Measurements from ENCODE around the gene C14orf119.

C14orf119 gene, protein sequence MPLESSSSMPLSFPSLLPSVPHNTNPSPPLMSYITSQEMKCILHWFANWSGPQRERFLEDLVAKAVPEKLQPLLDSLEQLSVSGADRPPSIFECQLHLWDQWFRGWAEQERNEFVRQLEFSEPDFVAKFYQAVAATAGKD

DNA sequence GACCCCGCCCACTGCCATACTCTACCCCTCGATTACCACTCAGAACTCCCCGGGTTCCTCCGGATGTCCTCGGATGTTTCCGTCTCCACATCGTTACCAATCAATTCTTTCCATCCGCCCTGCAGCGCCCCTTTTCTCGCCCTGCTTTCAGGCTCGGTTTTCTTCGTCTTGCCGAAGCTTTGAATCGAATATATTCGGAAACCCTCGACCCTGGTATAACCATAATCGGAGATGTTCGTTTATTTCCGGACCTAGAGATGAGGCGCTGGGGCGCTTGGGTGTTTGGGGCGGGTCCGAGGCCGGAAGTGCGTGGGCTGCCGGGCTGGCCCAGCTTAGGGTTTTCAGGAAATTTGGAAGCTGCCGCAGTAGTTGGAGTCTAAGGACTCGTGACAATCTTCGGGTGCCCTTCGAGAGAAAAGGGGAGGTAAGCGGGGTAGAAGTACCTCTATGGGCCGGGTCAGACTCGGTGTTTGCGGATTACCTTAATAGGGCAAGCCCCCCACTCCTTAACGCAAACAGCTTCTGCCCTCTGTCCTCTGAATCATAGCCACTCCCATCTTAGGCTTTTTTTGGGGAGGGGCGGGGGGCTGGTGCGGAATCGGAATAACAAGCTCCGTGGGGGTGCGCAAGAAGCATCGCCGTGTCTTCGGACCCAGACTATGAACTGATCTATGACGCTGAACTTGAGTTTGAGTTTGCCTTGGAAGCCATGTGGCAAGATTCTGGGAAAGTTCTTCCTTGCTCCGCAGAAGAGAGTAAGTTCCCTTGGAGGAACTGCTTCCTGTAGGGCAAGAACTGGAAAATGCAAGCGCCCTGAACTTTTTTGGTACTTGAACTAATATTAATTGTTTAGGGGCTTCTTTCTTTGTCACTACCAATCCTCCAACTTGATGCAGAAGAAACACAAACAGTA lies at the start of gene C14orf119:
TSS of gene C14orf119 (plus strand) at position 310 of the 913 bp plus-strand sequence. CDS start 2,154 bp downstream, outside the sequence.
- no peak for DNase-seq

DNA sequence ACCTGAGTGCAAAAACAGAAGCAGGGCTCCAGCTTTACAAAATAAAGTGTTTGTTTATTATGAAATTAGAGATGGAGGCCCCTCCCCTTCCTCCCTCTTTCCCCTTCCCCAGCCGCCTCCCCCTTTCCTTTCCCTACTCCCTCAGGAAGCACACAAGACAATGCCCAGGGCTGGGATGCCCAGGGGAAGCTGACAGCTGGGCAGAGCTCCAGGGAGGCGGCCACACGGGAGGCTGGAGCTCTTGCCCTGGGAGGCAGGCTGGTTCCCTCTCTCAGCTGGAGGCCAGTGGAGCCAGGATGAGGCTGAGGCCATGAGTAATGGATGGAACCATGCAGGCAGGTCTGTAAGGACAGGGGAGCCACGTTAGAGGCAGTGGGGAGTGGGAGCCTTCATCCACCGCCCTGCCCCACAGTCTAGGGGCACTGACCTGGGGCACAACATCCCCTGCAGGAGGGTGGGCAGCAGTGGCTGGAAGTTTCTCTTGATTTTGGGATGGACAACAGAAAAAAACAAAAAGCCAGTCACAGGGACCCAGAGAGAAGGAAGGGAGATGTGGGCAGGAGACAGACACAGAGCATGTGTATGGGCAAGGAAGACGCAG lies 48.2 kb upstream of the C14orf119 start:
- DNase-seq = no peak

DNA sequence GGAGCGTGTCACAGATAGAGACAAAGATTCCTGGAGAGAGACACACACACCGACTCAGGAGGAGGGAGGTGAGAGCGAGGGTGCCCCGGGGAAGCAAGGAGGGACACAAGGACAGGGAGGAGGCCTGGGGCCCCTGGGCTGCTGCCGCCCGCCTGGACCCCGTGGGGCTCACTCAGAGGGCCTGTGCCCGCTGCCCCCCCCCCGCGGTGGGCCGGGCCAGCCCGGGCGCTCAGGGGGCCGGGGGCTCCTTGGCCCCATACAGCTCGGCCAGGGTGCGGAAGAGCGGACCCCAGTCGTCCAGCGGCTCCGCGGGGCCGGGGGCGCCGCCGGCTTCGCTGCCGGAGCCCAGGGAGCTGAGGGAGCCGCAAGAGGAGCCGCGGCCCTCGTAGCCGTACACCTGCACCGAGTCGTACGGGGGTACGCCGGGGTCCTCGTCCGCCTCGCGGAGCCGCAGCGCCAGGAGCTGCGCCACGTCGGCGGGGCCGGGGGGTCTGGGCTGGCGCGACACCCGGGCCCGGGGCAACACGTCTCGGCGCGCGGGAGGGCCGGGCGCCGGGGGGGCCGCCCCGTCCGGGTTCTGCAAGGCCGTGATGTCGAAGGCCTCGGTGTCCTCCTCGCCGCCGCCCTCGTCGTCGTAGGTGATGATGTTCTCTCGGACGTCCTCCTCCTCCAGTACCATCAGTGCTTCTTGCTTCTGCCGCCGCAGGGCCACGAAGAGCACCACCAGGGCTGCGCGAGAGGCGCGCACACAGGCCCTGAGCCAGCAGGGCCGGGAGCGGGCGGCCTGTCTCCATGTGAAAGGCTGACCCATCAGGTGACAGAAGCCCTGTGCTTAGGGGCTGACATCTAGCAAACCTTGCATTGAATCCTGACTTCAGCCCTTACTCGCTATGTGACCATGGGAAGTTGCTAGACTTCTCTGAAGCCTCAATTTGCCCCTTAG lies 47.3 kb upstream of the C14orf119 start:
- no peak for DNase-seq

DNA sequence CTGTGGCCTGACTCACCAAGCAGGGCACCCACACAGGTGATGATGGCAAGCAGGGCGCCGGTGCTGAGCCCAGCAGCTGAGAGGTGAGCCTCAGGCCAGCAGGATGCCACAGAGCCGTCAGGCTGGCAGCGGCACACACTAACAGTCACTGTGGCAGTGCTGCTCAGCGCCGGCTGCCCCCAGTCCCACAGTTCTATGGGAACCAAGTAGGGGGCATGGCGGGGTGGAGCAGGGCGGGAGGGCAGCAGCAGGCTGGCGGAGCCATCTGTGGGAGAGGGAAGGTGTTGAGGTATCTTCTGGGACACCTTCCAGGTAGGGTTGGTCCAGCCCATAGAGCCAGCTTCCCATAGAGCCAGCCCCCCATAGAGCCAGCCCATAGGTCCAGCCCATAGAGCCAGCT lies 46.3 kb upstream of the C14orf119 start:
- DNase-seq = no peak

DNA sequence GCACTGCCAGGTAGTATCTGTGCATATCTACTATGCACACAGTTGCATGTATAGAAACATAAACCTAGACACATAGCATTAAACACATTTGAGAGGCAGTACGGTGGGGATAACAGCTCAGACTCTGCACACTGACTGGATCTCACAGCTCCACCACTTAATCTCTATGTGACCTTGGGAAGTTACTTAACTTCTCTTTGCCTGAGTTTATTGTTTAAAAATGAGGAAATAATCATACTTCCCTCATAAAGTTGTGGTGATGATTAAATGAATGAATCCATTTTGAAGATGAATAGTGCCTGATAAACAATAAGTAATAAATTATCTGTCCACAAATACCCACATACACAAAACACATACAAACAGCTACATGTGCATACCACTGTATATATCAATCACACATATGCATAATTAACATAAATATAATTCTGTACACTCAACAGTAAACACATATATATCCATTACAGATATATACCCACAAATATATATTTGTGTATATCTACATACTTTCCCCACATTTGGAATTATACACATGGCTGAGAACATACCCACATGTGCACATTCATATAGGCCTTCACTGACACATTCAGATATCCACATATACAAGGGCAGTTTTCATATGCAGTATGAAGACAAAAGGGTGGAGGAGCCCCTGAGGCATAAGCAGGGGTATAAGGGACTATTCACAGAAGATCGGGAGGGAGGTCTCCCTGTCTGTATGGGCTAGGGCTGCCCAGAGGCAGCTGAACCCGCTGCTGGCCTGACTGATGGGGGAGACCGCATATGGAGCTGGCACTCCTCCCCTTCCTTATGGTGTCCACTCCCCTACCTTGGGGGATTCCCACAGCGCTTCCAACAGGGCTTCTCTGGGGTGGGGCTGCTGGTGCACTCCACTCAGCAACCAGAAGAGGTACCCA lies 43.9 kb upstream of the C14orf119 start:
- DNase-seq = no peak

DNA sequence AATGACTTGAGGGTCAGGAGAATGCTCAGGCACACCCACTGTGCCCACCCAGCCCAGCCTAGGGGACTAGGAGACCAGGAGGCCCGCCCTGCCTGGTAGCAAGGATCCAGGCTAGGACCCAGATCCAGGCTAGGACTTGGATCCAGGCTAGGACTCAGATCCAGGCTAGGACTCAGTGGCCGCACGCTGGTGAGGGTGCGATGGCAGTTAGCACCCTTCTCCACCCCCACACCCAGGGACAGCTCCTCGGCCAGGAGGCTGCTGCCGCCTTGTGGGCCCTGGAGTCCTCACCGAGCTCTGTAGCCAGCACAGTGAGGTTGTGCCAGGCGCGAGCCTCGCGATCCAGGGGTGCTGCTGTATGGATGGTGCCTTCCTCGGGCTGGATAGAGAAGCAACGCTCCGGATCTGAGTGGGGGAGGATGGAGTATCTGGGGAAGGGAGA lies 43.1 kb upstream of the C14orf119 start:
- DNase-seq = no peak

DNA sequence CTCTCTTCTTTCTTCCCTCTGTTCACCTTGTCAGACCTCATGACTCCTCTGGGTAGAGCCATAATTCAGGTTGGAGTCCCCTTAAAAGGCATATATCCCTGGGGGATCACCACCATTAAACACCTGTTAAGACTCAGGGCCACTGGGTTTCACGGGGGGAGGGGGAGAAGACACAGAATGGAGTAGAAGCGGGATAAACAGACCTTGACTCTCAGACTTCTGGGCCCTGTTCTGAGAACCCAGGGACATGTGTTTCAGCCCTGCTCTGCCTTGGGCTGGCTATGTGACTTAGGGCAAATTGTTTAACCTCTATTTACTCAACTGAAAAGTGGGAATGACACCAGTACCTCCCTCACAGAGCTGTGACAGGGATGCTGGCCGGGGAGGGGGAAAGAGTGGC lies 42.6 kb upstream of the C14orf119 start:
- DNase-seq = no peak

DNA sequence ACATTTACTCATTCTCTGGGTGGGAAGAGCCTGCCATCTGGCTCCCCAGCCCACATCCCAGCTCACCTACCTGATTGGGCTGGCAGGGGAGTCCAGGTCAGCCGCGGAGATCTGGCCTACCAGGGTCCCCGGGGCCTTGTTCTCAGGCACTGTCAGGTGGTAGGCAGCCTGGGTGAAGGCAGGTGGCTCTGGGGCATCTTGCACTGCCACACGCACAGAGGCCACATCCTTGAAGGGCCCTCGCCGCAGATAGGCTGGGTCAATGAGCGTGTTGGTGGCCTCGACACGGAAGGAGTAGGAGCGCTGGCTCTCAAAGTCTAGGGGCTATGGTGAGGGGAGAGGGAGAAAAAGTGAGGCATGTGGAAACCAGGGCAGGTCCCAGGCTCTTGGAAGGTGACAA lies 41.9 kb upstream of the C14orf119 start:
- DNase-seq = no peak

DNA sequence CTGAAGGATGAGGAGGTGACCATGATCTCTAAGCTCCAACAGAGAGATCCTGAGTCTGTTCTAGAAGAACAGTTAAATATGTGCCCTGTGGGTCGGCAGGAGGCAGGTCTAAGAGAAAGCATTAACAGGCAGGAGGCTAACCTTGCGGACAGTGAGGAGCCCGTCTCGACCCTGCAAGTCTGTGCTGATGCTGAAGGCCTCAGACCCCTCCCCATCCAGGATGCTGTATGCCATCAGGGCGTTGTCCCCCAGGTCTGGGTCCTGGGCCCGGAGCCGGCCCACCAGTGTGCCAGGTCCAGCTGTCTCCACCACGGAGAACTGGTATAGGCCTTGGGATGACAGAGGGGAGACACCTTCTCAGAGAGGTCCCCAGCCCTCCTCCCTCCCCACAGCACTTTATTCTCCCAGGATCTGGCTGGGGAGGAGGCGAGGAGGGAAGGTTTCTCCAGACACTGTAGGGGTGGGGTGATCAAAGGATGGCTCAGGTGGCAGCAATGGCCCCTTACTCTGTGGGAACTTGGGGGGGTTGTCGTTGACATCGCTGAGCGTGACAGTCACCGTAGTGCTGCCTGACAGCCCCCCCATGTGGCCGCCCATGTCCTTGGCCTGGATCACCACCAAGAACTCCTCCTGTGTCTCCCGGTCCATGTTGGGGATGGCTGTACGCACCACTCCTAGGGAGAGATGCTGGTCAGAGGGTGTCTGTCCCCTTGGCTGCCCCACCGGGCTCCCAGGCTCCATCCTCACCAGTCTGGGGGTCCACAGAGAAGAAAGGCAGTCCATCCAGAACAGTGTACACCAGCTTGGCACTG lies 41.1 kb upstream of the C14orf119 start:
- no peak for DNase-seq

DNA sequence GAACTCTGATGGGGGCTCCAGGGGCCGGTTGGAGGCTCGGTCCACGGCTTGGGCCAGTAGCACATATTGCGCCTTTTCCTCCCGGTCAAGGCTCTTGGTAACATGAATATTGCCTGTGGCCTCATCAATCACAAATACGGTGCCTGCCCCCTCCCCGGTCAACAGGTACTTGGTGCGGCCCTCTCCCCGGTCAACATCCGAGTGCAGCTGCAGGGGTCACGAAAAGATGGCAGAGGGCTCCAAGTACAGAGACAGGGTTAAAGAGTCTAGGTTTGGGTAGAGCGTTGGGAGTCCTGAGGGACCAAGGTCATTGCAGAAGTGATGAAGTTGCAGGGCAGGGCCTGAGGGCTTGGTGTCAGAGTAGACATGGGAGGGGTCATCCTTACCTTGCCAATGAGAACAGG lies 40.2 kb upstream of the C14orf119 start:
- DNase-seq = no peak

DNA sequence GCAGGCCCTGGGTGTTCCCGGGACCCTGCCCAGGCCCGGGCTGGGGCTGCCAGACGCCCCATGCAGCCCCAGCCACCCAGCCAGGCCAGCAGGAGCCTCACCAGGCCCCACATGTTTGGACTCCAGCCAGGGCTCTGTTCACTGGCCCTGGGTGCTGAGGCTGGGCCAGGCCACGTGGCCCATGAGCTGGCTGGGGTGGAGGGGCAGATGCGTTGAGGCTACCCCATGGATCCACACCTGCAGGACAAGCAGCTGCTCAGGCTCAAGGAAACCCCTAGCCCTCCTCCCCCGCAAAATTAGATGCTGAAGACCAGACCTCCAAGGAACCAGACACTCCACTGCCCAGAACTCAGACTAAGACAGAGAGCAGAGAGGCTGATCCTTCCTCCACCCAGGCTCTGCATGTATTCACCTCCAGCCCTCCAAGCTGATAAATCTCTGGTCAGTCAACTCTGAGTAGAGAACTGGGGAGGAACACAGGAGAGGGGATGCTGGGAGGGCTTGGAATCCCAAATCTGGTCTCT lies 39.6 kb upstream of the C14orf119 start:
- no peak for DNase-seq

DNA sequence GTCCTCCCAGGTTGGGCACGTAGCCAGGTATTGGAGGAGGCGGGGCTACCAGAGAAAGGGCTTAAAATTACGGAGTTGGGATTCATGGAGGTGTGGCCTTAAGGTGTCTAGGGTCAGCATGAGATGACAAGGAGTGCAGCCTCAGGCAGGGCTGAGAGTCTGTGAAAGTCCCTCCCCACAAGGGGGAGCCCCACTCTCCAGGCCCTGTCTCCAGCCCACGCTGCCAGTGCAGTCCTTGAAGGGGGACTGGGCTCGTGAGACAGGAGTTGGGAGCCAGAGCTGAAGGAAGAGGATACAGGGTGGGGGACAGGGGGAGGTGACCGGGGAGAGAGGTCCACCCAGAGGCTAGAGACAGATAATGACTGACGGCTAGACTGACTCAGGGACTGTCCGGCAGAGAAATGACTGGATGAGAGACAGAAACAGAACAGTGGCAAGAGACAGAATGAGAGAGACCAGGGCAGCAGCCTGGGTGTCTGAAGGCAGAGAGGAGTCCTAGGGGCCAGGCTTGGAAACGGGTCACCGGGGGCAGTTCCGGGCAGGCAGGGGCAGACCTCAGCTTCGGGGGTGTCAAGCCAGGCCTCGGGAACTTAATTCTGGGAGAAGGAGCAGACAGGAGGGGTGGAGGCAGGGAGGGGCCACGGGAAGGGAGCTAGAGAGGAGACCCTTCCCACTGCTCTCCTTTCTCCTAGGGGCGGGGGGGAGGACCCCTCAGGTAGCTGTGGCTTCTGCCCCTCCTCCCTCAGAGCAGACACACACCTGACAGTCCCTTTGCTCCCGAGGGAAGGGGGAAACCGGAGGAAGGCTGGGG lies 39.0 kb upstream of the C14orf119 start:
- no peak for DNase-seq

DNA sequence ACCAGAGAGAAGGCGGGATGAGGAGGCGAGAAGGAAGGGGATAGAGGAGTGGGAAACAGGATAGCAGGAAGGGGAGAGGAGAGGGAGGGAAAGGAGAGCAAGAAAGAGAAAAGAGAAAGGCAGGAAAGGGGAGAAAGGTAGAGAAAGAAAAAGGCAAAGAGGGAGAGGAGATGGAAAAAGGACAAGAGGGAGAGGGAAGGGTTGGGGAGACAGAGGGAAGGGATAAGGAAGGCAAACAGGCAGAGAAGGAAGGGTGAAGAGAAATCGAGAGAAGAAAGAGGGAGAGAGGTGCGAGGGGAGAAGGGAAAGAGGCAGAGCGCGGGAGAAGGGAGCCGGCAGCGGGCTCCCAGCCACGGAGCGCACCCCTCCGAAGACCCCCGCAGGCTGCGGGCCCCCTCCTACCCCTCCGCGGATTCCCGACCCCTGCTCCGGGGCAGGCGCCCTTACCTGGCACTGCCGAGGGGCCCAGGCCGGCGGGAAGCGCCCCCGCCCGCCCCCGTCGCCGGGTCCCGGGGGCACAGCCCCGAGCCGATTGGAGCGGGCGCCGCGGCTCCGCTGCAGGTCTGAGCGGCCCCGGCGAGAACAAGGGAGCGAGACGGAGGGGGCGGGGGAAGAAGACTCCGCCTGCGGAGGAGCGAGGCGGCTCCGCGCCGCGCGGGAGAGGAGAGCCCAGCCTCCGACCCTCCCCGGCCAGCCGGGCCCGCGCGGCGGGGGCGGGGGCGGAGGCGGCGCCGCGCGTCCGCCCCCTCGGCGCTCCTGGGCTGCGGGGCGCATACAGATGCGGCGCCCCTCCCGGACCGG lies 38.1 kb upstream of the C14orf119 start, which contains the start of gene CDH24:
TSS of gene CDH24 (minus strand) at position 565 of the 801 bp plus-strand sequence. CDS start 1,787 bp downstream, outside the sequence.
- DNase-seq = no peak

DNA sequence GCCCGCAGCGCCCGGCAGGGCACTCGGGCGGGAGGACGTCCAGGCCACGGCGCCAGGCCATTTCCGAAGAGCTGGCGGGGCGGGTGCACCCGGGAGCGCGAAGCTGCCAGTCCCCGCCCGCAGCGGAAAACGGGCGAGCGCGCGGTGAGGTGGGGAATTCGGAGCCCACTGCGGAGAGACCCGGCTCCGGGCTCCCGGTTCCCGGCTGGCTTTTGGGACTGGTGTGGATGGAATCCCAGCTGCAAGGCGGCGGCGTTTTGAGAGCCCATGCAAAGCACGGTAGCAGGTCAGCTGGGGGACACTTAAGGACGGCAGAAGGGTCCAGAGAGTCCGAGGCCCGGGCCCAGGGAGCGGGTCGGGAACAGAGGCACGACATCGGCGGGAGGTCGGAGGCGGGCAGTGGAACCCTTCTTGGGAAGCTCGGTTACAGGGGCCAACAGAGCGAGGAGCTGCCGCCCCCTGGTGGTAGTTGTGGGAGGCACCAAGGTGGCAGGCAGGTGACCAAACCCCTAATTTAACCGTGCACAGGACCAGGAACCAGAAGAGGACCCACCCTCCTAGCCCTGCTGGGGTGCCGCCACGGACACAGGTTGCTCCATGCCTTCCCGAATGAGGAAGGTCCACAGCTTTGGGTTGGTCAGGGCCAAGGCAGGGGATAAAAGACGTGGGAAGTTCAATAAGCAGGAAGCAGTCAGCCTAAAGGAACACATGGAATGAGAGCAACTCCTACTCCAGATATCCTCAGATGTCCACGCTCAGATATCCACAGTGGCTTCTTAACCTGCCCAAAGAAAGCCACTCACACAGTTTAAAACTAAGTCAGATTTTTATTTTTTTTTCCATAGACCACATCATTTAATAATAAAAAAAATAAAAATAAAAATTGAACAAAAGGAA lies 37.3 kb upstream of the C14orf119 start:
- no peak for DNase-seq

DNA sequence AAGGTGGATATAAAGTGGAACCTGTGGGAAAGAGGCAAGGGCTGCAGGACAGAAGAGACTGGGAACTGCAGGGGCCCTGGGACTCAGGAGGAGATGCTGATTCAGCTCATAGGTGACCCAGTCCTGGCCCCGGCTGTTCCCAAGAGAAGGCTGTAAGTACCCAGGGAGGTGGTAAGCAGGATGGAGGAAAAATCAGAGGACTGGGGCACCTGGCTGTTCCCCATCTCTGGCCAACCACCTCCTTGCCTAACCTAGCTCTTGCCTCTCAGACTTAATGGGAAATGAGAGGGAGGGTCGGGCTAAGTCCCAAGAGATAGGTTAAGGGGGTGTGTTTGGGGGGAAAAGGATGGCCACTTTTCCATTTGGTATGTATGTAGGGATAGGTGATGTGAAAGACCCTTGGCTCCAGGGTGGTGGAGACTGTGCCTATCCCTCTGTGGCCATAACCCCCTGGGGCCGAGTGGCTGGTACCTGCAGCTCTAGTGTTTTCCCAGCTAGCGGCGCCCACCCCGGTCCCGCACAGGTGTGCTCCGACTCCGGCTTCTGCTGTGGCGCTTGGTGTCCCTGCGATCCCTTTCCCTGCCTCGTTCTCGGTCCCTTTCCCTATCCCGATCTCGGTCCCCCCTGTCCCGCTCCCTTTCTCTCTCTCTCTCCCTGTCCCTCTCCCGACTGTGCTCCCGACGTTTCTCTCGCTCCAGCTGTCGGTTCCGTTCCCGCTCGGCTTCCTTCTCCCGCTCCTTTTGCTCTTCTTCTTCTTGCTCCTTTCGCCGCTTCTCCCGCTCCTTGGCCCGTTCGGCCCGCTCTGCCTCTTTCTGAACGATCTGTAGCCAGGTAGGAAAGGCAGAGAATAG lies 36.4 kb upstream of the C14orf119 start:
- DNase-seq = no peak

DNA sequence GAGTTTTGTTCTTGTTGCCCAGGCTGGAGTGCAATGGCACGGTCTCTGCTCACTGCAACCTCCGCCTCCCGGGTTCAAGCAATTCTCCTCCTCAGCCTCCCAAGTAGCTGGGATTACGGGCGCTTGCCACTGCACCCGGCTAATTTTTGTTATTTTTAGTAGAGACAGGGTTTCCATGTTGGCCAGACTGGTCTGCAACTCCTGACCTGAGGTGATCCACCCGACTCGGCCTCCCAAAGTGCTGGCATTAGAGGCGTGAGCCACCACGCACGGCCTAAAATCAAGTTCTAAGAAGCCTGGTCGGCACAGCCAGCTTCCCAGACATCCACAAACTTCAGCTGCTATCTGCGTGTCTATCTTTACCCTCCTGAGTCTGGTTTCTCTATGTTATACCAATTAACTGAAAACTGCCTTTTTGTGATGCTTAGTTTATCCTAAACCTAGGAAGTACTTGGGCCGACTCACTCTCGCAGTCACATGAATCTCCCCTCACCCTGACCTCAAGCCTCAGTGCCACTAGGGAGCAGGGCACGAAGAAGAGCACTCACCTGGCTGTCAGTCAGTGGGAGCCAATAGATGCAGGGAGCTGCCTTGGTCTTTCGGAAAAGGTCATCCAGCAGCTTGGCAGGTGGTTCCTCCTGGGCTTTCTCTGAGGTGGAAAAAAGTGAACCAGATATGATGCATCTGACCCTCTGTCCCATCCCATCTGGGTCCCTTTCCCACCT lies 34.6 kb upstream of the C14orf119 start:
- DNase-seq = no peak

Data from cerebellar nuclear complex (tissue), 1 donor.